A549 (cell line): ENCODE data around the gene SH3PXD2B.
"Not testable (repeated sequence)": the region's sequence is repeated elsewhere in the genome, so short reads cannot be mapped to it uniquely, and the experiment has no call there.

Source experiments
- CHD2 ChIP-seq: fragments of 150-350 bp; IDR thresholded peaks from 2 replicates; pipeline ENCODE4 v1.6.1; 2014; ENCODE audit warnings: low read length; ENCODE audit not compliant: partially characterized antibody
- KDM5A ChIP-seq: fragments of 200-600 bp; sonication (generic); IDR thresholded peaks from 2 replicates; pipeline ENCODE4 v1.6.1; 2016; ENCODE audit warnings: antibody characterized with exemption, mild to moderate bottlenecking
- NFE2L2 ChIP-seq: fragments of 150-350 bp; conservative IDR thresholded peaks from 2 replicates; pipeline ENCODE4 v1.6.1; 2014; ENCODE audit warnings: low read length
- NR3C1 ChIP-seq: fragments of >200 bp; sonication (Bioruptor Twin); formaldehyde crosslinking; IDR thresholded peaks from 3 replicates; pipeline ENCODE4 v1.6.1; 2017
- POLR2A ChIP-seq: IDR thresholded peaks from 2 replicates; pipeline ENCODE4 v1.6.1; 2012; ENCODE audit warnings: mild to moderate bottlenecking, low read length
- POLR2AphosphoS2 ChIP-seq: conservative IDR thresholded peaks from 2 replicates; pipeline ENCODE4 v1.6.1; 2012; ENCODE audit warnings: low read length, improper control_type of control experiment, inconsistent platforms
- RAD21 ChIP-seq, 2 experiments: fragments of >200 bp in 1 of 2; sonication (Bioruptor Twin) in 1 of 2; formaldehyde crosslinking in 1 of 2; IDR thresholded peaks in 1 of 2; conservative IDR thresholded peaks in 1 of 2; 2 replicates in 1 of 2; 3 replicates in 1 of 2; pipeline ENCODE4 v1.6.1; 2012 to 2018; ENCODE audit warnings: inconsistent platforms in 1 of 2
- RARB ChIP-seq: fragments of 250-450 bp; sonication (Bioruptor Pico); IDR thresholded peaks from 2 replicates; pipeline ENCODE4 v1.8.0; 2021; ENCODE audit warnings: mild to moderate bottlenecking, moderate library complexity
- SMC3 ChIP-seq: fragments of >200 bp; sonication (Bioruptor Twin); formaldehyde crosslinking; IDR thresholded peaks from 3 replicates; pipeline ENCODE4 v1.6.1; 2018; ENCODE audit warnings: inconsistent platforms
- ZNF302 ChIP-seq: fragments of 250-450 bp; sonication (Bioruptor Pico); IDR thresholded peaks from 2 replicates; pipeline ENCODE4 v1.9.0; 2021; ENCODE audit warnings: inconsistent platforms, mild to moderate bottlenecking, moderate library complexity
- TF ChIP-seq, protein P1 (sequence below): fragments of >200 bp; sonication (Bioruptor Twin); formaldehyde crosslinking; IDR thresholded peaks from 3 replicates; pipeline ENCODE4 v1.5.1; 2016
- TF ChIP-seq, protein P2 (sequence below): IDR thresholded peaks from 2 replicates; pipeline ENCODE4 v1.6.1; 2012
- TF ChIP-seq, protein P3 (sequence below): IDR thresholded peaks from 2 replicates; pipeline ENCODE4 v1.6.1; 2012; ENCODE audit warnings: low read depth, borderline replicate concordance

DNA sequence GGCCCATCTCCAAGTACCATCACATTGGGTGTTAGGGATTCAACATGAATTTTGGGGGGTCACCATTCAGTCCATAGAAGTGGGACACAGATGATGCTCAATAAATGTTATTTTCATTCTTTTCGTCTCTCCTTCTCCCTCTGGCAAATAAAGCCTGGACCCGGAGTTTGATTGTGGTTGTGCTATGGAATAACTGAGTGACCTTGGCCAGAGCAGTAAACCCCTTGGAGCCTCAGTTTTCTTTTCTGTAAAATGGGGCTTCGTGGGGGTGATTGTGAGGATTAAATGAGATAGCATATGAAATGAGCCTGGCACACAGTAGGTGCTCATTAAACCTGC, 24.3 kb upstream of the SH3PXD2B start:
- not testable (repeated sequence) for TF ChIP-seq POLR2A; NFE2L2; RAD21 (conservative IDR thresholded peaks at IDR 0.05 in 1 of 2, IDR thresholded peaks at IDR 0.05 in 1 of 2); RARB (CRISPR knock-in tag); NR3C1; KDM5A; ZNF302; SMC3; POLR2AphosphoS2; CHD2
- TF ChIP-seq, protein P1, sequence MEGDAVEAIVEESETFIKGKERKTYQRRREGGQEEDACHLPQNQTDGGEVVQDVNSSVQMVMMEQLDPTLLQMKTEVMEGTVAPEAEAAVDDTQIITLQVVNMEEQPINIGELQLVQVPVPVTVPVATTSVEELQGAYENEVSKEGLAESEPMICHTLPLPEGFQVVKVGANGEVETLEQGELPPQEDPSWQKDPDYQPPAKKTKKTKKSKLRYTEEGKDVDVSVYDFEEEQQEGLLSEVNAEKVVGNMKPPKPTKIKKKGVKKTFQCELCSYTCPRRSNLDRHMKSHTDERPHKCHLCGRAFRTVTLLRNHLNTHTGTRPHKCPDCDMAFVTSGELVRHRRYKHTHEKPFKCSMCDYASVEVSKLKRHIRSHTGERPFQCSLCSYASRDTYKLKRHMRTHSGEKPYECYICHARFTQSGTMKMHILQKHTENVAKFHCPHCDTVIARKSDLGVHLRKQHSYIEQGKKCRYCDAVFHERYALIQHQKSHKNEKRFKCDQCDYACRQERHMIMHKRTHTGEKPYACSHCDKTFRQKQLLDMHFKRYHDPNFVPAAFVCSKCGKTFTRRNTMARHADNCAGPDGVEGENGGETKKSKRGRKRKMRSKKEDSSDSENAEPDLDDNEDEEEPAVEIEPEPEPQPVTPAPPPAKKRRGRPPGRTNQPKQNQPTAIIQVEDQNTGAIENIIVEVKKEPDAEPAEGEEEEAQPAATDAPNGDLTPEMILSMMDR, result not testable (repeated sequence)
- TF ChIP-seq, protein P2, sequence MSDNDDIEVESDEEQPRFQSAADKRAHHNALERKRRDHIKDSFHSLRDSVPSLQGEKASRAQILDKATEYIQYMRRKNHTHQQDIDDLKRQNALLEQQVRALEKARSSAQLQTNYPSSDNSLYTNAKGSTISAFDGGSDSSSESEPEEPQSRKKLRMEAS, result not testable (repeated sequence)
- TF ChIP-seq, protein P3, sequence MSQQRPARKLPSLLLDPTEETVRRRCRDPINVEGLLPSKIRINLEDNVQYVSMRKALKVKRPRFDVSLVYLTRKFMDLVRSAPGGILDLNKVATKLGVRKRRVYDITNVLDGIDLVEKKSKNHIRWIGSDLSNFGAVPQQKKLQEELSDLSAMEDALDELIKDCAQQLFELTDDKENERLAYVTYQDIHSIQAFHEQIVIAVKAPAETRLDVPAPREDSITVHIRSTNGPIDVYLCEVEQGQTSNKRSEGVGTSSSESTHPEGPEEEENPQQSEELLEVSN, result not testable (repeated sequence)
